Mesodermal cell (in vitro differentiated cells): ENCODE measurements around the gene ZNF862.

Experiments used
- H3K27ac ChIP-seq: 2 replicates; pipeline ENCODE4 v1.7.0; 2013; ENCODE audit warnings: mild to moderate bottlenecking, low read depth, low read length, moderate library complexity; ENCODE audit not compliant: severe bottlenecking
- H3K36me3 ChIP-seq: 2 replicates; pipeline ENCODE4 v1.7.1; 2013; ENCODE audit warnings: mild to moderate bottlenecking, low read length, moderate library complexity; ENCODE audit not compliant: control insufficient read depth, insufficient read depth
- H3K4me1 ChIP-seq: one replicate; pipeline ENCODE4 v1.7.1; 2013; ENCODE audit warnings: mild to moderate bottlenecking, low read length; ENCODE audit not compliant: insufficient read depth, control insufficient read depth, poor library complexity, severe bottlenecking
- H3K4me3 ChIP-seq: 2 replicates; pipeline ENCODE4 v1.7.0; 2013; ENCODE audit warnings: low read length, control low read depth, mild to moderate bottlenecking; ENCODE audit not compliant: insufficient read depth, poor library complexity, severe bottlenecking; ENCODE audit errors: extremely low read depth
- H3K9me3 ChIP-seq: 2 replicates; pipeline ENCODE4 v1.7.1; 2013; ENCODE audit warnings: mild to moderate bottlenecking, low read length, moderate library complexity; ENCODE audit not compliant: control insufficient read depth
- WGBS, 2 experiments: methylation state at CpG; one replicate each; pipeline ENCODE4 v1.1.5; 2013; ENCODE audit warnings: missing lambda C conversion rate in 2 of 2; ENCODE audit not compliant: insufficient coverage in 2 of 2; 5-methylcytosine and 5-hydroxymethylcytosine counted together

ZNF862 gene

GRCh38 chr7:149859369-149859768 is 21.2 kb downstream of the ZNF862 start:
- H3K4me3 ChIP-seq, result no peak overlapping the region
- no peak overlapping the region for H3K27ac ChIP-seq
- no peaks in the 10 kb centered on the region for H3K9me3 ChIP-seq
- H3K36me3 ChIP-seq, result no peaks in the 10 kb centered on the region
- 89 to 91% methylated on average over 6 of the region's 6 CpGs for WGBS, 2 experiments
- peaks cover 13% of the 10 kb centered on the region for H3K4me1 ChIP-seq

DNA sequence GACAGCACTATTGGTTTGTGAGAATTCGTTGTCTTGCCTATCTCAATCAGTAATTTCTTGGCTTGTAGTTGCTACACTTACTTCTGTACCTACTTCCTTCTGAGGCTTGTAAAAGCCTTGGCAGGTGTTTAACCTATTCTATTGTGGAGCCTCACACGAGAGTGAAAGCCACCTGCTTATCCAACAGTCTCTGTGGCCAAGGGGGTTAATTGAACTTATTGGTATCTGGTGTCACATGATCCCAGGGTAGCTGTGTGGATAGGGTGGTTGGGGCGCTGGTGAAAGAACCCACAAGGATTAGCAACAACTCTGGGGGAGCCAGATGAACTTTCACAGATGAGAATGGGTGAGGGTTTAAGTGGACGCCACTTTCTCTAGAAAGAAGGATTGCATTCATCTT is 21.7 kb downstream of the ZNF862 start:
- Histone ChIP-seq H3K4me3 (no peak overlapping the region), H3K36me3 (no peaks in the 10 kb centered on the region), H3K27ac (no peak overlapping the region), H3K9me3 (no peaks in the 10 kb centered on the region), H3K4me1 (peaks cover 8% of the 10 kb centered on the region)
- WGBS, 2 experiments, result 93 to 97% methylated on average over 3 of the region's 4 CpGs

- 85 to 88% methylated on average over 42 to 45 of the region's 45 CpGs for WGBS, 2 experiments
- Histone ChIP-seq H3K4me1 (no peaks in the 10 kb centered on the region), H3K4me3 (no peak overlapping the region), H3K27ac (no peak overlapping the region), H3K9me3 (no peaks in the 10 kb centered on the region), H3K36me3 (no peaks in the 10 kb centered on the region)
These were observed 22.9 kb downstream of the ZNF862 start for GRCh38 chr7:149860821-149861727.

- no peaks in the 10 kb centered on the region for H3K9me3 ChIP-seq
- H3K27ac ChIP-seq, result no peak overlapping the region
- no peak overlapping the region for H3K4me3 ChIP-seq
- 95 to 96% methylated on average over 15 to 16 of the region's 16 CpGs for WGBS, 2 experiments
- no peaks in the 10 kb centered on the region for H3K36me3 ChIP-seq
- H3K4me1 ChIP-seq, result no peaks in the 10 kb centered on the region
These were observed 23.5 kb downstream of the ZNF862 start for GRCh38 chr7:149861728-149862045.

GRCh38 chr7:149862156-149862555 is 24.0 kb downstream of the ZNF862 start:
- H3K9me3 ChIP-seq, result no peaks in the 10 kb centered on the region
- H3K4me1 ChIP-seq, result no peaks in the 10 kb centered on the region
- H3K36me3 ChIP-seq, result no peaks in the 10 kb centered on the region
- H3K27ac ChIP-seq, result no peak overlapping the region
- 93 to 95% methylated on average over 17 to 18 of the region's 18 CpGs for WGBS, 2 experiments
- no peak overlapping the region for H3K4me3 ChIP-seq

GRCh38 chr7:149863500-149863899 is 25.3 kb downstream of the ZNF862 start:
- no peaks in the 10 kb centered on the region for H3K4me1 ChIP-seq
- no peak overlapping the region for H3K4me3 ChIP-seq
- WGBS, 2 experiments, result 88 to 91% methylated on average over 4 of the region's 4 CpGs
- no peaks in the 10 kb centered on the region for H3K9me3 ChIP-seq
- H3K36me3 ChIP-seq, result no peaks in the 10 kb centered on the region
- H3K27ac ChIP-seq, result no peak overlapping the region

GRCh38 chr7:149864023-149864422 is 25.8 kb downstream of the ZNF862 start:
- Histone ChIP-seq H3K36me3 (no peaks in the 10 kb centered on the region), H3K4me1 (no peaks in the 10 kb centered on the region), H3K27ac (no peak overlapping the region), H3K4me3 (no peak overlapping the region), H3K9me3 (no peaks in the 10 kb centered on the region)
- WGBS, 2 experiments, result 87 to 94% methylated on average over 6 to 7 of the region's 8 CpGs

- H3K4me3 ChIP-seq, result no peak overlapping the region
- H3K36me3 ChIP-seq, result no peaks in the 10 kb centered on the region
- no peaks in the 10 kb centered on the region for H3K4me1 ChIP-seq
- no peak overlapping the region for H3K27ac ChIP-seq
- WGBS, 2 experiments, result 92 to 100% methylated on average over 11 to 12 of the region's 12 CpGs
- H3K9me3 ChIP-seq, result no peaks in the 10 kb centered on the region
These were observed 26.6 kb downstream of the ZNF862 start for GRCh38 chr7:149864751-149865150.

- 86 to 94% methylated on average over 6 to 7 of the region's 7 CpGs for WGBS, 2 experiments
- Histone ChIP-seq H3K4me3 (no peak overlapping the region), H3K9me3 (no peaks in the 10 kb centered on the region), H3K36me3 (no peaks in the 10 kb centered on the region), H3K4me1 (no peaks in the 10 kb centered on the region), H3K27ac (no peak overlapping the region)
These were observed 27.3 kb downstream of the ZNF862 start for GRCh38 chr7:149865437-149865836.

DNA sequence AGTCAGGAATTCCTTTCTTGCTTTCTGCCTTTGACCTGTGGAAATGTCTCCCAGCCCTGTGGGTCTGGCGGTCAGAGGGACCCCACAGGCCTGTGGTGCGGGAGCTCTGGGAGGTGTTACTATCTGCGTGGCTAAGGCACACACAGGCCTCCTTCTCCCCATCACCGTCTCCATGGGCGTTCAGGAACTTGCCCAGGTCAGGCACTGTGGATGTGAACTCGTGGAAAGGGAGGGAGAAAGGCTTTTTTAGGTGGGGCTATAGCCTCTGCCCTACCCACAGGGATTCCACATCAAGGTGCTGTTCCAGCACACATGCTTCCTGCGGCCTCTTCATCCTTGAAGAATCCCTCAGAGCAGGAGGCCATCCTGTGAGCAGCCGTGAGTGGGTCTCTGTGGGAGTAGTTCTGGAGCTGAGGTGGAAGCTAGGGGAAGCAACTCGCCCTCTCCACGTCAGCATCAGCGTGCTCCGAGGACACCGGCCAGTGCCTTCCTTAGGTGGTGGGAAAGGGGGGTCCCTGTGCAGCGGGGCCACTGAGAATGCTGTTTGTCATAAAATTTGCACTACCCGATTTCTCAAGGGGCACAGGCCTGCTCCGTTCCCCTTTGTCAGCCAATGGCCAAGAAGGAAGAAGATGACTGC is 28.1 kb downstream of the ZNF862 start:
- H3K27ac ChIP-seq, result no peak overlapping the region
- H3K9me3 ChIP-seq, result no peaks in the 10 kb centered on the region
- H3K4me3 ChIP-seq, result no peak overlapping the region
- 89 to 94% methylated on average over 9 to 14 of the region's 16 CpGs for WGBS, 2 experiments
- no peaks in the 10 kb centered on the region for H3K4me1 ChIP-seq
- no peaks in the 10 kb centered on the region for H3K36me3 ChIP-seq
